HG02623 (cell line): ENCODE measurements around the gene ACTN1.

Experiments
- ATAC-seq: cut with Tn5 transposase; IDR thresholded peaks from one replicate; pipeline ENCODE4 v1.9.1; 2021; ENCODE audit warnings: moderate library complexity; ENCODE audit not compliant: unreplicated experiment

Gene ACTN1

DNA sequence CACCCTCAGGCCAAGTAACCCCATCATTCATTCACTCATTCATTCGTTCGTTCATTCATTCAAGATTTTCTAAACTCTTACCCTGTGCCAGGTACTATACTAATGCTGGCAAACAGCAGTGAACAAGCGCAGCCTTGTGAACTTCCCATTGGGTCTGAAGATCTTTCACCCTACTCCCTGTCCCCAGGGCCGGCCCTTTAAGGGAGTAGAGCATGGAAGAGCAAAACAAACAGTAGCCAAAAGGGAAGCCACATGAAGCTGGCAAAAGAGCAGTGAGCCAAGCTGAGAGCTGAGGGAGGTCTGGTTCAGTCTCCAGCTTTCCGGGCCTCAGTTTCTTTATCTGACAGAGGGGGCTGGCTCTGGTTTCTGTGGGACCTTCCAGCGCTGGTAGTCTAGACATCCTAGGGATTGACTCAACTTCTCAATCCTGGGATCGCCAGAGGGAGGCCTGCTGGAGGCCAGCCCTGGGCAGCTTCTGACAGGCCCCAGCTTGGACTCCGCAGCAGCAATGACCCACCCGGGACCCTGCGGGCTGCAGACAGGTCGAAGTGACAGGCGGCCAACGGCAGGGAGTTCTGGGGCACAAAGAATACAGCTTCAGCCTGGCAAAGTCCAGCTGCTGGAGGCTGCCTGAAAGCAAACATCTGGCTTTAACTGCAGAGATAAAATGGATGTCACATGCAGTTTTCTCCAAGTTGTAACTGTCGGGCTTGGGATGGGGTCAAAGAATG, 27.1 kb downstream of the ACTN1 start:
- ATAC-seq, result no peak

DNA sequence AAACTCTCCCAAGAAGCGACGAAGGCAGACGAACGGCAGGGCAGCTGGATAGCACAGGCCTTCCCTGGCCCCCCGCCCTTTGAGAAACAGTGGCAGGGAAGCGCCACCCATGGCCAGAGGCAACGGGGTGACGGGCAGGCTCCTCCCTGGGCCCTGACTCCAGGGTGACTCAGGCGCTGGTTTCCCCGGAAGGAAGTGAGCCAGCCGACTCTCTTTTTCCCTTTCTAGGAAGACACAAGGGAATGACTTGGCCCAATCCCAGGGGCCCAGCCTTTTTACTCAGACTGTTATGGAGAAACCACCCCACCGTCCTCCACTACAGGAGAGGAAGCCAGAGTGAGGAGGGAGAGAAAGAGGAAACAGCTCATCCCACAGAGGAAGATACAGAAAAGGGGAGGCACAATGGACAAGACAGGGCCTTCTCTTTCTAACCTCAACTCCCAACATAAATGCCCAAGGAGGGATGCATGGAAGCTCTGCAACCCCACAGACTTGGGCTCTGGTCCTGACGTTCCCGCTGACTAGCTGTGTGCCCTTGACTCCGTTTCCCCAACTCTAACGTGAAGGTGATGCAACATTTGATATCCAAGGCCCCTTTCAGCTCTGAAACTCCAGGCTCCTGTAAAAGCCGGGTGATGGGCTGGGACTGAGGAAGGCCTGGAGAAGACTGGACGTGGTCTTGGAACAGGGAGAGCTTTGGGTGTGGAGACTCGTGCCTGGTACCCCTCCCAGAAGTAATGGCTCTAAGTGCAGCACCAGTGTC, 27.9 kb downstream of the ACTN1 start:
- ATAC-seq, result no peak

DNA sequence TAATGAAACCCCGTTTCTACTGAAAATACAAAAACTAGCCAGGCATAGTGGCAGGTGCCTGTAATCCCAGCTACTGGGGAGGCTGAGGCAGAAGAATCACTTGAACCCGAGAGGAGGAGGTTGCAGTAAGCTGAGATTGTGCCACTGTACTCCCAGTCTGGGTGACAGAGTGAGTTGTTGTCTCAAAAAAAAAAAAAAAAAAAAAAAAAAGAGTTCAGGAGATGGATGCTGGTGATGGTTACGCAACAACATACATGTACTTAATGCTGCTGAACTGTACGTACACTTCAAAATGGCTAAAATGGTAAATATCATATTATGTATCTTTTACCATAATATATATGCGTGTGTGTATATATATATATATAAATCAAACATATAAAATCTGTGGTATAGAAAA, 29.0 kb downstream of the ACTN1 start:
- no peak for ATAC-seq

DNA sequence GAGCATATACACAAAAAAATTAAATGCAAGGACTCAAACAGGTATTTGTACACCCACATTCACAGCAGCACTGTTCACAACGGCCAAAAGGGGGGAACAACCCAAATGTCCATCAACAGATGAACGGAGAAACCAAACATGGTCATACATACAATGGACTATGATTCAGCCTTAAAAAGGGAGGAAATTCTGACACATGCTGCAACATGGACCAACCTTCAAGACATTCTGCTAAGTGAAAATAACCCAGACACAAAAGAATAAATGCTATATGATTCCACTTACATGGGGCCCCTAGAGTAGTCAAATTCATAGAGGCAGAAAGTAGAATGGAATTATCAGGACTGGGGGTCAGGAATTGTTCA, 29.5 kb downstream of the ACTN1 start:
- no peak for ATAC-seq

GRCh38 chr14:68948686-68949600, 30.2 kb downstream of the ACTN1 start:
- ATAC-seq, result no peak

- no peak for ATAC-seq
Observed at GRCh38 chr14:68947802-68948201, 31.3 kb downstream of the ACTN1 start.

GRCh38 chr14:68946489-68946822, 32.6 kb downstream of the ACTN1 start:
- ATAC-seq, result no peak

DNA sequence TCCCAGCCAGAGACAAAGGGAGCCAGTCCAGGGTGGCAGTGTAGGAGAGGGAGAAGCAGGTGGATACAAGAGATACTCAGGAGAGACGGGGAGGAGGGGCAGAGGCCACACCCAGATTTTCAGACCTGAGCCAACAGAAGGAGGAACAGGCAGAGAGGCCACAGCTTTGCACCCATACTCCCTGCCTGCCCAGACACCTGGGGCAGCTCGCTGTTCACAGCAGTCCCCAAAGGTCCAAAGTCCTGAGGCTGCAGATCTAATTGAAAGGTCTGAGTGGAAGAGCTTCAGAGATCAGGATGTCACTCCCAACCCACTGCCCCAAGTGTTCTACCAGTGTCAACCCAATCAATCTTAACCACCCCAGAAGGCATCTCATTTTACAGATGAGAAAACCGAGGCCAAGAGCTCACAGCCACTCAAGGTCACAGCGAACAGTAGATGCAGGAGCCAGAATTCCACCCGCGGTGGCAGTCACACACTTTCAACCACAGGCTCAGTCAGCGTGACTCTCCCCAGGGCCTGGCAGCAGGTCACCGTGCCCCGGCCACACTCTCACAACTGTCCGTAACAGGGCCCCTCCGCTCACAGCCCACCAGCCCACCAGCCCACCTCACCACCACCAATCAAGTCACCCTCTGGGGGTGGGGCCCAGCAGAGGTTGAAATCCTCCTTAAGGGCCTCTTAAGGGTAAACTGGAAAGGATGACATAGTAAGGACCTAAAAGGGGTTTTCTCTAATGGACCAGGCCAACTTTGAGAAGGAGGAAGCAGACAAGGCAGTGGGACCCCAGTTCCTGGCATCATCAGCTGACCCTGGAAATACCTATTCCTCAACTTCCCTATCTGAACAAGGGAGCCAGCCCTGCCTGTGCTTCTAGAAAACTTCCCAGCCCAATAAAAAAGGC, 33.3 kb downstream of the ACTN1 start:
- ATAC-seq, result no peak

- ATAC-seq, result no peak
Observed at GRCh38 chr14:68945190-68945584, 33.9 kb downstream of the ACTN1 start.

DNA sequence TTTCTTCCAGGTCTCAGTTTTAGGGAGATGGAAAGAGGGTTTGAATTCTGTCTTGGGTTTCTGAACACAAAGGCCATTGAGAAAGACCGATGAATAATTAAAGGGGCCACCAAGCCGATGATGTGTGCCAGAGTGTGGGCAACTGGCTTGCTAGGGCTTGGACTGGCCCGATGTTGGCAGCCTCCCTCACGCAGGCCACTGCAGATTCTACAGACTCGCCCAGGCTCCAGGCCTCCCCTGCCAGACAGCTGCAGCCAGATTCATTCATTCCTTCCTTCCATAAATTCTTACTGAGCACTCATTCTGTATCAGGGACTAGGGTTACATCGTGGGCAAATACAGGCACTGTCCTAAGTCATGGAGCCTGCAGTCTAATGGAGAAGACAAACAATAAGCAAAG, 34.9 kb downstream of the ACTN1 start:
- no peak for ATAC-seq

GRCh38 chr14:68943107-68943506, 36.0 kb downstream of the ACTN1 start:
- ATAC-seq, result no peak

GRCh38 chr14:68942296-68943035, 36.6 kb downstream of the ACTN1 start:
- no peak for ATAC-seq

- no peak for ATAC-seq
Observed at GRCh38 chr14:68941820-68942219, 37.3 kb downstream of the ACTN1 start.

DNA sequence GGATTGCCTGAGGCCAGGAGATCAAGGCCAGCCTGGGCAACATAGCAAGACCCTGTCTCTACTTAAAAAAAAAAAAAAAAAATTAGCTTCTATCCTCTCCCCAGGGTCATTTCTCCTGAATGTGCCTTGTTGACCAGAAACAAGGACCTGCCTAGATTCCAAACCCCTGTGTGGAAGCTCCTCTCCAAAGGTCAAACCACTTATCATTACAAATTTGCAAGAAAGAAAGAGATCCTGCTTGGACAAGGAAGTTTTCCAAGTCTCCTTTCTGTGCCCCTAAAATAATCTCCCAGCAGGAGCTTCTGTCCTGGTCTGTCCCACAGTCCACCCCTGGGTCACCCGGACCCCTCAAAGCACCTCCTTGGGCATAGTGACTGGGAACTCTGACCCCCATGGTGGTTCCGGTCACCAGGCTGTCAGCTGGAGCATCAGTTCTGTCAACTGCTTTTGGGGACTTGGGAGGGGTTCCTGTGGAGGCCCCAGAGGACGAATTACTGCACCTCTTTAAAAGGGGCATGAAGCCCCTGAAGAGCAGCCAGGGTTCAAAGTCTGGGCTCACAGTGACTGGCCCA, 38.4 kb downstream of the ACTN1 start:
- no peak for ATAC-seq

- ATAC-seq, result no peak
Observed at GRCh38 chr14:68939893-68940613, 39.0 kb downstream of the ACTN1 start.

DNA sequence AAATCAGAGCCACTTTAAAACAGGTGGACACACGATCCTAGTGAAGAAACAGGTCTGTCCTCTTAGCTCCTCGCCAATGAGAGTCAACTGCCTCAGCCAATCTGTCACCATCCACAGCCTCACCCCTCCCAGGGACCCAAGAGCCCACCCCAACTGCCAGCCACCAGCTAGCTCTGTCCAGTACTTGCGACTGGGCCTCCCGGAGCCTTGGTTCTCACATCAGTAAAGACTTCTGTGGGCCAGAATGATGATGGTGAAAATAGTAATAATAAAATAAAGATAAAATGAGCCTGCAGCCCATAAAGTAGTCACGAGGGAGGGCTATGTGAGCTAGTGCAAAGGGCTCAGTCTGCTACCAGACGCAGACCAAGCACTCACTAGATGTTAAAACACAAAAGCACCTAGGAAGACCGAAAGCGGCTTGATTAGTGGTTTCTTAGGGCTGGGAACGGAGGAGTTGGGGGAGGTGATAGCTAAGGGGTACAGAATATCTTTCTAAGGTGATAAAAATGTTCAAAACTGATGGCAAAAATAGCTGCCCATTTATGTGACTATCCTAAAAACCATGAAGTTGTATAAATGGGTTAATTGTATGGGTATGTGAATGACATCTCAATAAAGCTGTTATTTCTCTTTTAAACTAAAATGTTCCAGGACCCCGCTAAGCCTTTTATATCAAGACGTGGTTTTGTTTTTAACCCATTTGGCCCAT, 39.8 kb downstream of the ACTN1 start:
- ATAC-seq, result no peak

DNA sequence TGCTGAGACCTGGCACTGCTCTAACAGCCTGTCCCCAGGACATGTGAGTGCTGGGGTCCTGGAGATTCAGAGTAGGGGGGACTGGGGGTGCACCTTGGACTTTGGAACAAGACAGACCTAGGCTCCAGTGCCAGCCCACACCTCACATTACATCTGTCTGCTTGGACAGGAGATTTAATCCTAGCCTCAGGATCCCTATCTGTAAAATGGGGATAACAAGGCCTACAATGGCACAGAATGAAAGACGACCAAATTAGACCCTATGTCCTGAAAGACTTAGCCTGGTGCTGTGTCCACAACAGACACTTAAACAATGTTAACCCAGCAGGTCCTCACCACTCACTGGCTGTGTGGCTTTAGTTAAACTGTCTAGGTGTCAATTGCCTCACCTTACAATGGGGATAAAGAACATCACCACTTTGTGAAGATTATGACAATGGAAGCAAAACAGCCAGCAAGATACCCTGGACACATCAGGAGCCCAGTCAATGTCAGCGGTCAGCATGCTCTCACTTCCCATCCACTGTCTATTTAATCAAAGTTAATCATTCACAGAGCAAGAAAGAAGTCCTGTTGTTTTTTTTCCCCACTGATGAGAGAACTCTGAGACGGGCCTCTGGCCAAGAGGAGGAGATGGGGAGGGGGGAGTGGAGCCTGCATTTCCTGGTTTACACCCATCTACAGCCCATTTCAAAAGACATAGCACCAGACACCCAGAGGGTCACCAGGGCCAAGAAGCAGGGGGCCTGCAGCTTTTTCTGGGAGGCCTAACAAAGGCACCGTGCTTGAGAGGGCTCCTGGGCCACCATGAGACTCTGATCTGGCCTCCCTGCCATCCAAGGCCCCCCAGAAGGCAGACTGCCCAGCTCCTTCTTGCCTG, 40.6 kb downstream of the ACTN1 start:
- no peak for ATAC-seq
